H1 (cell line): Measurements from ENCODE around the gene HAO1. TPM values are rescaled to one million over a fixed set of nuclear protein-coding genes. Genes with fewer than 3 reads are reported as not detected.

Experiments
- CTCF ChIP-seq, 3 experiments: IDR thresholded peaks; 1 replicate in 2 of 3; 2 replicates in 1 of 3; pipeline versions ENCODE4 v1.5.1 to v1.6.1; 2011; ENCODE audit warnings: low read length in 3 of 3, mild to moderate bottlenecking in 3 of 3, inconsistent platforms in 2 of 3, low read depth in 1 of 3, moderate library complexity in 1 of 3; ENCODE audit not compliant: insufficient read depth in 1 of 3; ENCODE audit errors: control extremely low read depth in 1 of 3
- polyA plus RNA-seq, 7 experiments: library from polyadenylated mRNA; depleted of rRNA in 3 of 7; stranded (reverse) in 5 of 7; unstranded in 2 of 7; fragments of >200 nt in 5 of 7; fragments of 200-250 nt in 2 of 7; gene quantifications; 1 replicate in 5 of 7; 2 replicates in 1 of 7; 4 replicates in 1 of 7; pipeline versions ENCODE4 v1.2.1 to v1.2.3, GENCODE V29; 2011 to 2013; ENCODE audit warnings: missing spikeins in 2 of 7, mixed read lengths in 2 of 7
- total RNA-seq: library from RNA; stranded (reverse); fragmentation: NEBNext Ultra II Directional; extraction: Animal tissue kit (Norgen Biotek cat#: 25700); gene quantifications from 2 replicates; pipeline ENCODE4 v1.2.1, GENCODE V29; 2021

The HAO1 gene
- total and polyA plus RNA-seq, 2 of the 8 experiments (the other 6 are each of a cell fraction or from before 2014, with no cell fraction given), result not detected

- TF ChIP-seq CTCF (IDR thresholded peaks at IDR 0.05; ENCODE audit: control extremely low read depth in 1 of 3, insufficient read depth in 1 of 3, low read depth in 1 of 3, low read length in 3 of 3), result no peak
- TF ChIP-seq, all 59 proteins: peak for 0
Measured at GRCh38 chr20:7985916-7986315, 45.7 kb upstream of the HAO1 start (continued).
